GM21526 (cell line): ENCODE measurements around the gene TFF2.

Experiments used
- ATAC-seq: cut with Tn5 transposase; IDR thresholded peaks from one replicate; pipeline ENCODE4 v1.9.1; 2021; ENCODE audit warnings: moderate library complexity; ENCODE audit not compliant: unreplicated experiment, low FRiP score

TFF2 gene, protein sequence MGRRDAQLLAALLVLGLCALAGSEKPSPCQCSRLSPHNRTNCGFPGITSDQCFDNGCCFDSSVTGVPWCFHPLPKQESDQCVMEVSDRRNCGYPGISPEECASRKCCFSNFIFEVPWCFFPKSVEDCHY

DNA sequence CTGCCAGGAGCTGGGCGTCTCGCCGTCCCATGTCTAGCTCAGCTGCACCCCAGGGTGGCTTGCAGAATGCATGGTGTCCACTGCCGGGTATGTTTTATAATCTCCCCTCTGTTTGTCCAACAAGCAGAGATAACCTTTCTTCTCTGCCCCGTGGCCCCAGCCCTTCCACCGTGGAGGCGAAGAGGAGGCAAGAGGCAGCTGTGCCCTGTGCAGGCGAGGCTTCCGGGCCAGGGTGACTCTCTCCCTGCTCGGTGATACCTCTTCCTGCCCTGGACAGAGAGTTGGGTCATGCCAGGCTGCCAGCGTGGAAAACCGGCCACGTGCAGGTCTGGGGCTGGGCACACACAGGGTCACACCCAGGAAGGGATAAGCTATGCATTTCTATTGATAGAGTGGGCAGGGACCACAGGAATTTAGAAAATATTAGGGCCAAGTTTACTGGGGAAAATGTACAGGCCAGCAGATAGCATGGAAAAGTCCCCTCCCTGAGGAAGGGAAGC, at the start of gene TFF2:
TFF2 (minus strand) TSS at position 68 of the 500 bp plus-strand sequence; CDS start at position 31, 37 bp downstream.
- ATAC-seq: no peak

DNA sequence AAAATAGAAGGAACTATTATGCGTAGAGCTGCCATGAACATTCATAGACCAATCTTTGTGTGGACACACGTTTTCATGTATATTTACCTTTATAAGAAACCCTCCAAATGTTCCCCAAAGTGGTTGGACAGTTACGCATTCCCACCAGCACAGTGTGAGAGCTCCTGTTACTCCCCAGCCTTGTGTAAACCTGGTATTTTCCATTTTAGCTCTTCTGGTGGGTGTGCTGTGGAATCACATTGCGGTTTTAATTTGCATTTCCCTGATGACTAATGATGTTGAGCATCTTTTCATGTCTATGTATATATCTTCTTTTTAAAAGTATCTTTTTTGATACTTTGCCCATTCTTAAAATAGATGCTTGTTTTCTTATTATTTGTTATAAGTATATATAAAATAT, 49.7 kb upstream of the TFF2 start:
- no peak for ATAC-seq

DNA sequence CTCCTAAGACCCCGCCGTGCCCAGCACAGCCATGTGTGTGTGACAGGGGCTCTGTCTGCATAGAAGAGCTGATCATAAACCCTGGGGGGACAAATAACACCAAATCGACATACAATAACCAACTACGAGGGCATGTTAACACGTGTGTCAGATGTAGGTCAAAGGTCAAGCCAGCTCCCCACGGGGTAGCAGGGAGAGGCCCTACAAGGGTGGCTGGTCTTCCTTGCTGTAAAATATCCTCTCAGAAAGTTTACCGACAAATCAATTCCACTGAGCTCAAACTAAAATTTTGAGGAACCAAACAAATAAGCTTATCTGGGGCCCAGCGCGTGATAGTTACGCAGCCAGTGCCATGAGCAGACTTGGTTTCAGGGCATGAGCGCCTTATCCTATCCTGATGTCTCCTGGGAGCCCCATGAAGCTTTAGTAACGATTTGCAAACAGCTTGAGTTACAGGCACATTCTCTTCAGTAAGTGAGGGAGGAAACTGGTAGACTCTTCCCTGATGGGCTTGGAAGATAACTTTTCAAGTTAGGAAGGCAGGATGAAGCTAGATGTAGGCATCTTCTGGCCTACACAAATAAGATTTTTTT, 47.7 kb upstream of the TFF2 start:
- ATAC-seq: no peak

DNA sequence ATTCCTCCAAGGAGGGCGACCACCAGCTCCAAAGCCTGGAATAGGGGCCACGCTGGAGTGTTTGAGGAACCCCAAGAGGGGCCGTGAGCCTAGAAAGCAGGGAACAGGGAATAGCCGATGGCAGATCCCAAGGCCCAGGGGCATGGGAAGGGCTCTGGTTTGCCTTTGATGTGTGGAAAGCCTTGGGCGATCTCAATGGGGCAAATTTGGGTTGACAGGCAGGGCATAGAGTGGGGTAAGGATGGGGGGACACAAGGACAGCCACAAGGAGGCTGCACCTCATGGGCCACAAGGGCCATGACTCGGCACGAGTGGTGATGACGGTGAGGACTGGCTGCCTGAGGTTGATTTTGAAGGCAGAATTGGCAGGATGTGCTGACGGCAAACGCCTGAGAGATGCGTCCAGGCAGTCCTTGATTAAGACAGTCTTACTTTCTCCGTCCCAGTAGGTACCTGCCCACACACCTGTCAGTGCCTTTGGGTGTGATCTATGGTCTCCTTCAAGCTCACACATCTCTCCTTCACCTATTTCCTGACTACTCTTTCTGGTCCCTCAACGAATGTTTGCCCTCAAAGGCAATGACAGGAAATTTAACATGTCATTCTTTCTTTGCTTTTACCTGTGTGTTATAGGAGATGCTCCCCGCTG, 47.1 kb upstream of the TFF2 start:
- no peak for ATAC-seq

DNA sequence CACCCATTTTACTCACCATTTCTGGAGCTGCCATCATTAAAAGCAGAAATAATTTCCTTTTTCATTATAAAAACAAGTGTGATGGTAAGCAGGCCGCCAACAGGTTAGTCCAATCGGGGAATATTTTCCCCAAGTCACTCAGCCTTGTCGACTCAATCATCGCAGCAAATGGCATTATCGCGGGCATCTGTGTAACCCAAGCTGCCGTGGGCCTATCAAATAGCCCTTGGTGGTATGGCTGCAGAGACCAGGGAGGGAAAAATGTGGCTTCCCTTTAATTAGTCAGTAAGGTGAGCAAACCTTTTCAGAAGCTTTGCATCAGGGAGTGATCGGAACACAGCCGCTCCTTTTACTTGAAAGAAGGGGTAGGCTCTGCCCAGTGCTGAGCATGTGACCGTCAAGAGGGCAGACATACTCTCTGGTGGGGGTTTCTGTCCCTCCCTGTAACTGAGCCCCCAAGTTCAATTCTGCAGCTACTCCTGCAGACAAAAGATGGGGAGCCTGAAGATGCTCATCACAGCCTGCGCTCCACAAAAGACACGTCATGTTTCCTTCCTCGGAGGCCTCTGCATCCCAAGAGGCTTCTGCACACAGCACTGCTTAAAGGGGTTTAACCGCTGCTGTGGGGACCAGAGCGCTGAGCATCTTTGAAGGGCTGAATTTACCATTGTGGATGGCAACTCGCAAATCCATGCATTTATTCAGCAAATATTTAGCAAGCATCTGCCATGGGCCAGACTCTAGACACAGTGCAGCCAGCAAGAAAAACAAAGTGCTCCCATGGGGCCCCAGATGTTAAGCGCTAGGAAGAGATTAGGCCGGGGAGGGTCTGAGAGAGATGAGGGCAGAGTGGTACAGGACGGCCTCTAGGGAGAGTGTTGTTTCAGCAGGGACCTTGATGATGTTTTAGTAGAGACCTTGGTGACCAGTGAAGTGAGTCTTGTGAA, 46.3 kb upstream of the TFF2 start:
- ATAC-seq: no peak

DNA sequence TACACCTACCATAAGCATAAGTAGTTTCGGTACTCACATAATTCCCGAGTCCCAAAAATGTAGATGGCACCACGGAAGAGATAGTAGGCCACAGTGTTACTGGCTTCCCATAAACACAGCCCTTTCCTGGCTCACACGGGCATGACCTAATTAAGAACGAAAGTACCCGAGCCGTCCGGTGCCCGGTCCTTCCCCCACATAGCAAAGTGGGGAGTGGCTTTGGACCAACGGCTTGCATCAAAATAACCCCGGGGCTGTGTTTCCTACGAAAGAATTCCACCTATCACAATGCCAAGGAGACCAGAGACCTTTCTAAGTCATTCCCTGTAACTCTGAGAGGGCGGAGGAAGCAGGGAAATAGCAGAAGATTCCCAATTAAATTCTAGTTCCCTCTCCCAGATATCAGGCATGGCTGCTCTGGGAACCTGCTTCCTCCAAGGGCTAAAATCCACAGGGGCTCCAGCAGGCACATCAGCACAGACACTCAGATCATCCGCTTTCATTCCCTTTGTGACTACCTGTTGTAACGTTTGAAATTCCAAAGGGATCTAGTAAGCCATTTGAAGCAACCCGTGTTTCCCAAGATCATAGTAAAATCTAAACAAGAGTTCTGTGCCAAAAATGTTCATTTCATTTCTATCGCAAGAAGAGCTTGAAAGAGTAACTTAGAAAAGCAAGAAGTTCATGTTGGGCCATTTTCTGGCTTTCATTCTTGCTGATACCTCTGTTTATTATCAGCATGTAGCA, 45.3 kb upstream of the TFF2 start, which contains the start of gene TMPRSS3:
TMPRSS3 (minus strand) TSS at position 148 of the 747 bp plus-strand sequence. CDS start 635 bp downstream, outside the sequence.
- ATAC-seq: no peak

DNA sequence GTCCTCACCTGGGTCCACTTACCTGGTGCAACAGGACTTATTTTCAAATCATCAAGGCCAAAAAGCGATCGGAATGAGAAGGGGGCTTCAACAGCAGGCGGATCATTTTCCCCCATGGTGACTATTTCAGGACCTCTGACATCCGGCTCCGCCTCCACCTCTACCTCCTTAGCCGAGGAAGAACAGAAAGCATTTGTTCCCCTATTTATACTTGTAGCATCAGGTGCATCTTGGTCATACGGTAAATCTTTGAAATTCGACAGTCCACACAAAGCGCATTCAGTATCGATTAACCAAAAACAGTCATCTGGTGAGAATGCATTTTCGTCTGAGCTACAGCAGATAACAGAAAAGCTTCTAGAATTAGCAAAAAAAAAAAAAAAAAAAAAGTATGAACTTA, 44.5 kb upstream of the TFF2 start:
- ATAC-seq: no peak

DNA sequence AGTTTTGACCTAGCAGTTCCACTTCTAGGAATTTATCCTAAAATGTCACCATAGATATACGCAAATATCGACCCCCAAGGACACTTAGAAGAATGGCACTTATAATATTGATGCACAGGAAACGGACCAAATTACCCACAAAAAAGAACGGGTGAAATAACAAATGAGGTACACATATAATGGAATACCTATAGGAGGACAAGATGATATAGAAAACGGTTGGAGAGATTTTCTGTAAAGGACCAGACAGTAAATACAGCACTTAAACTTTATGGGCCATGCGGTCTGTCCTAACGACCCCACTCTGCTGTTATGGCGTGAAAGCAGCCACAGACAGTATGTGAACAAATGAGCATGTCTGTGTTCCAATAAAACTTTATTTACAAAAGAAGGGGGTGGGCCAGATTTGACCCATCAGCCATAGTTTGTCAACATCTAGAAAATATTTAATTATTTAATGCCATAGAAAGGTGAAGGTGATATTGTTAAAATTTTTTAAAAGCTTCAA, 42.7 kb upstream of the TFF2 start:
- no peak for ATAC-seq

DNA sequence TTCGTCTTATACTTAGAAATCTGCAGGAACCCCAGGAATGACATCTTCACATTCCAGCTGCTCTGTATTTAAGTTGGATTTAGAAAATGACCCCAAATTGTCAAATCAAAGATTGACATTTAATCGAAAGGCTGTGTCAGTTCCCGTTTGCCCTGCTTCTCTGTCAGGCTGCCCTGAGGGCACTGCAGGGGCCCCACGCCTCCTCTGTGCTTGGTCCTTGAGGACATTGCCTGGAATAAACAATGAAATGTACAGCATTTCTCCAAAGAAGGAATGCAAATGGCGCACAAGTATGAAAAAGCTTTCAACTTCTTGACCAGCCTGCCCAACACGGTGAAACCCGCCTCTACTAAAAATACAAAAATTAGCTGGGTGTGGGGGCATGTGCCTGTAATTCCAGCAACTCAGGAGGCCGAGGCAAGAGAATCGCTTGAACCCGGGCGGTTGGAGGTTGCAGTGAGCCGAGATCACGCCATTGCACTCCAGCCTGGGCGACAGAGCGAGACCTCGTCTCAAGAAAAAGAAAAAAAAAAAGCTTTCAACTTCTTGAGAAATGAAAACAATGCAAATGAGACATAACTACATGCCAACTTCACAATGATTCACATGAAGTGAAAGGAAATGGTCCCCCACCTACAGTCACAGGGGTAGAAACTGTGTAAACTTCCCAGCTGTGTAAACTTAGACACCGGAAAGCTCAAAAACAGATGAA, 42.1 kb upstream of the TFF2 start:
- peak; percentile 78 for ATAC-seq

DNA sequence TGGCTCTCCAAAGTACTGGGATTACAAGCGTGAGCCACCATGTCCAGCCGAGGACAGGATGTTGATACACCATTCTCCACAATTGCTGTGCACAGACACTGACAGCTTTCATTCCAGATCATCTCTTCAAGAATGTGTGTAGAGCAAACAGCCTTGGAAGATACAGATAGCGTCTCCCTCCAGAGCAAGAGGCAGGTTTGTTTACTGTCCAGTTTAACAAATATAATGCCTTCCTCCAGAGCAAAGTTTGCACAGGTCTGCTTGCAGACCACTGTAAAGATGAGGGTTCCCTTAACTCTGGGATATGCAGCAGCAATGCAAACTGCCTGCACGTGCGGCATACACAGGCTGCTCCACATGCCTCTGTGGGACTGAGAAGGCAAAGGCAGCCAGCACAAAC, 40.5 kb upstream of the TFF2 start:
- ATAC-seq: no peak

DNA sequence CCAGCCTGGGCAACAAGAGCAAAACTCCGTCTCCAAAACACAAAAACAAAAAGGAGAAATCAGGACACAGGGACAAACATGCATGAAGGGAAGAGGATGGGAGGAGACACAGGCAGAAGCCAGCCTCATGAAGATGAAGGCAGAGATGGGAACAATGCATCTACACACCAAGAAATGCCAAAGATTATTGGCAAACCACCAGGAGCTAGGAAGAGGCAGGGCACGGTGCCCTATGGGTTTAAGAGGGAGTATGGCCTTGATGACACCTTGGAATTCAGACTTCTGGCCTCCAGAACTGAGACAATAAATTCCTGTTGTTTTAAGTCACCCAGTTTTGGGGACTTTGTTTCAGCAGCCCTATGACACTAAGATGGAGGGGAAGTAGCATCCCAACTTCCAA, 39.9 kb upstream of the TFF2 start:
- no peak for ATAC-seq

DNA sequence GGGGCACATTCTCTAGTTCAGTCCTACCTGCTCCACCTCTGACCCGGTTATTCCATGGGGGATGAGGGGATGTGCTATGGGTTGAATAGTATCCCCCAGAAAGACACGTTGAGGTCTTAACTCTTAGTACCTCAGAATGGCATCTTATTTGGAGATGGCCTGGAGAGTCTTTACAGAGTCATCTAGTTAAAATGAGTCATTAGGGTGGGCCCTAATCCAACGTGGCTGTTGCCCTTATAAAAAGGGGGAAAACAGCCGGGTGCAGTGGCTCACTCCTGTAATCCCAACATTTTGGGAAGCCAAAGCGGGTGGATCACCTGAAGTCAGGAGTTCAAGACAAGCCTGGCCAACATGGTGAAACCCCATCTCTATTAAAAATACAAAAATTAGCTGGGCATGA, 39.4 kb upstream of the TFF2 start:
- no peak for ATAC-seq

DNA sequence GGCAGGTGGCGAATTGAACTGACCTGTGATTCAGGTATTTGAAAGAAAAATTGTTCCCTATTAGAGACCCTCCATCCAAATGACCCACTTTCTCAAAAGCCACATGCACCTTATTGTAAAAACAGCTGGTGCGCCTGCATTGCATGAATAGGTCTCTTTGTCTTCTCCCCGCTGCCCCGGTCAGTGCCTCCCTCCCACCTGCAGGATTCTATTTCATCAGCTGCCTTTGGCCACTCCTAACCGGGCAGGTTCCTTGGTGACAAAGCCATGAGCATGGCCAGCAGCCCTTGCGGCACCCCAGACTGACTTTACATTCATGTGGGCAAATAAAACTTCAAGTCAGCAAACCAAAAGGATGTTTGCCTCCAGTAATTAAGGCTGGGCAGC, 38.6 kb upstream of the TFF2 start:
- ATAC-seq: no peak

DNA sequence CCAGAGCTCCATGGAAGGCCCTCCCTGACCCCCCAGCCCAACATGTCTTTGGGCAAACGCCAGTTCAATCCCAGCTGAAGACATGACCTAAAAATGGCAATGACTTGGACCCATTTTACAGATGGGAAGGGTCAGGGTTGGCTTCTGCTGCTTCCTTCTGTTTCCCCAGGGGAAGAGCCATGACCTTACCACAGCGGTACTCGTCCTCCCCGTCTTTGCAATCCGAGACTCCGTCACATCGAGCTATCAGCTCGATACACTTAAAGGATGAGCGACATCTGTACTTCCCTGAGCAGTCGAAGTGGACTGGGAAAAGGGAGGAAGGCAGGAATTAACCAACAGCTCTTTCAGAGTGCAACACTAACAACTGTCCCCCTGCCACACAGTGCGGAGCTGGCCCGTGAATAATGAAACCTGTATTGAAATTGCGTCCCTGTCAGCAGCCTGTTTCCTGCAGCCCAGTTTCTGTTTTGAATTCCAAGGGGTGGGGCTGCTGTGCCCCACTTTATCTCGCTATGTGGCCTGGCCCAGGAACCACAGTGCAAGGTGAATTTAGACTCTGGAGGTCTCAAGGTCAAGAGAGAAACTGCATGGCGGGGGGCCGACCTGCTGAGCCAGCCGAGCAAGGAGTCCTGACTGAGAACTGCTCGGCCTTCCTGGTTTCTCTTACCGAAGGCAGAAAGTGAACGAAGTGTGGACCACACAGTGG, 38.1 kb upstream of the TFF2 start:
- ATAC-seq: no peak

DNA sequence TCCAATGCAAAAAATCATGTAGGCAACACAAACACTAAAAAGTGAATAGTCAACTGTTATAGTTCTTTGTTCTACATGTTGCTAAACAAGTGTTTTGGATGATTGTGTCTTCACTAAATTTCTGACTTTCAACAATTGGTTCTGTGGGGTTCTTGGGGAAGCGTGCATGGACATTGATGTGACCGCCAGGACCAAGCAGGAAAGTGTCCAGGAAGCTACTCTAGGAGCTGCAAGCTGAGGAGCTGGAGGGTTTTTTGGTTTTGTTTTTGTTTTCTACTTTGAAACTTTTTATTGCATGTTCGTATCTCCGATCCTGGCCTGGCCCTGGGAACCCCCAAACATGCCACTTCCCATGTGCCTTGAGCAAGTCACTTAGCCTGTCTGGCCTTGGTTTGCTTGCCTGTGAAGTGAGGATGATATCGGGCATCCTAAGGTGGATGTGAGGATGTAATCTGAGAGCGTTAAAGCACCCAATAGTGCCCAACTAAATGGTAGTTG, 37.1 kb upstream of the TFF2 start:
- ATAC-seq: no peak

DNA sequence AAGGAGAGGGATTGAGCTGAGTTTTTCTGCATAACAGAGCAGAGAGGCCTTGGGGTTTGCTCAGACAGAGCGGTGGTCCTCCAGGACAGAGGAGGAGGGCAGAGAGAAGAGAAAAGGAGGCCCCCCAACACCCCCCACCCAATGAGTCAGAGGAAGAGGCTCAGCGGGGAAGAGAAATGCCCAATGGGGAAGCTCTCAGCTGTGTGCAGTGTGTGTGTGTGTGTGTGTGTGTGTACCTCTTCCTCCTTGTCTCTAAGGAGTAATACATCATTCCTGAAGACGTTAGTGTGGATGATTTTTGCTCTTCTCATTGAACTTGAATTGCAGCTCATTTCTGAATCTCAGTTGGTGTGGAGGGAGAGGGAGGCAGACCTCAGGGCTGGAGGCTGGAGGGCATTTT, 36.4 kb upstream of the TFF2 start:
- no peak for ATAC-seq

DNA sequence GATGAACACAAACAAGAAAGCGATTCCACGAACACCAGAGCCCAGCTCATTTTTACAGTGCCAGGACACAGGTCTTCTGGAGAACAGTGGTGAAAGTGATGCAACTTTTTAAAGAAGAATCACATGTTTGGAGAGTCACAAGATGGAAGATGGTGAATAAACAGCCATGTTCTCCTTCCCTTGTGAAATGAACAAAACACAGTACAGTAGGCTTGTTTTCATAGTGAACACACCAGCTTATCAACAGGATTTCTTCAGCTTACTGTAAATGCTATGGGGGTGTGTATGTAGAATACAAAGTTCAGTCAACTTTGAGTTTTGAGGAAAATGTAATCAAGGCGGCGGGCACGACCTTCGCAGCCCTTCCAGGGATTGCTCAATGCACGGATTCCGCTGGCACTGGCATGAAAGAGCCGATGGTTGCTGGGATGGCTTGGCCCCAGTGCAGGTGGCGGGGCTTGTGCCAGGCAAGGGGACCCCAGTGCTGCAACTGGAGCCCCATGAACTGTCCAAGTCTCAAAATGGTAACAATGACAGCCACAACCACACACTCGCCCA, 35.3 kb upstream of the TFF2 start:
- ATAC-seq: no peak

DNA sequence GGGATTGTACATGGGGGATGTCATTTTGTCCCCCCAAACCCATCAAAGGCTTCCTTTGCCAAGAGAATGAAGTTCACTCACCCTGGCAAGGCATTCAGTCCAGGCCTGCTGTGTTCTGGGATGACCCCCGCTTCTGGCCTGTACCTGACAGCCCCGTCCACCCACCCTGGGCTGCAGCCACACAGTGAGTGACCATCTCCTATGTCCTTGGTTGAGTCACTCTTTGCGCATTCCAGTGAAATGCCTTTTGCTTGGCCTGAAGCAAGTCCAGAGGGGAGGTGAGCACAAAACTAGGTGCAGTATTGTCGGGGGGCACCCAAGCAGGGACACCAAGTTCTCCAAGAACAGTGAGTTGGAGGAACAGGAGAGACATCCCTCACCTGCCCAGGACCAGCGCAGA, 34.8 kb upstream of the TFF2 start:
- no peak for ATAC-seq
